ENCODE measurements around the gene C3orf18. TPM values are rescaled to one million over a fixed set of nuclear protein-coding genes. Genes with fewer than 3 reads are reported as not detected.

Gene C3orf18
- total and polyA plus RNA-seq, 9 of the 15 experiments (the other 6 are each of a cell fraction or from before 2014, with no cell fraction given), result 0.01 to 2.3 (median 0.94) TPM

GRCh38 chr3:50533807-50534461 lies 33.6 kb downstream of the C3orf18 start:
- Histone ChIP-seq H4K20me1 (replicated peaks; ENCODE audit: control insufficient read depth, insufficient read depth, low read length) (no peaks in the 10 kb centered on the region), H3K36me3 (ENCODE audit: control insufficient read depth, insufficient read depth, low read length) (no peaks in the 10 kb centered on the region), H3K79me2 (ENCODE audit: control insufficient read depth, insufficient read depth, low read length) (no peaks in the 10 kb centered on the region), H3K27me3 (ENCODE audit: control insufficient read depth in 2 of 2, insufficient read depth in 2 of 2, low read length in 2 of 2) (no peaks in the 10 kb centered on the region), H3K9me3 (replicated peaks; ENCODE audit: control insufficient read depth, insufficient read depth, low read depth, low read length) (no peaks in the 10 kb centered on the region), H3K9me1 (ENCODE audit: control insufficient read depth, insufficient read depth, low read length) (no peaks in the 10 kb centered on the region), H3K4me1 (replicated peaks in 1 of 2; ENCODE audit: control insufficient read depth in 2 of 2, insufficient read depth in 2 of 2, low read length in 2 of 2) (peaks cover 17 to 42% of the 10 kb centered on the region in 2 experiments; a peak in 4 of 5 replicates), H2AFZ (ENCODE audit: low read depth, low read length) (no peak overlapping the region), H3K4me3 (no peak overlapping the region), H3K27ac (ENCODE audit: extremely low read depth, low read depth, low read length) (no peak overlapping the region), H3K4me2 (ENCODE audit: insufficient read depth, low read length) (no peak overlapping the region), H3K9ac (ENCODE audit: insufficient read depth in 1 of 2, low read depth in 2 of 2, low read length in 2 of 2) (peak overlapping the region in 1 of 2 experiments; percentile 54; a peak in 1 of 4 replicates)
- no peak for DNase-seq (ENCODE audit: extremely low read depth in 1 of 4, low spot score in 3 of 4)
- no peak for FAIRE-seq
- no TSS peak for BruUV-seq (replicated peaks)
- intact Hi-C loops (cut with micrococcal nuclease) (no loop called here), in situ Hi-C loops (cut with MboI) (no loop called here)
- ChIA-PET POLR2A (interaction anchor here (0.6 kb wide), 1 partner anchor 181 kb away, joined by 3 read pairs; no protein-coding TSS in a partner anchor), CTCF (ENCODE audit: low intra/inter-chr PET ratio) (no interaction called here)
- 57% methylated on average over 8 of the region's 9 CpGs for WGBS (ENCODE audit: insufficient coverage, low coverage, missing lambda C conversion rate)
- ATAC-seq, result no peak
- TF ChIP-seq, protein P1, sequence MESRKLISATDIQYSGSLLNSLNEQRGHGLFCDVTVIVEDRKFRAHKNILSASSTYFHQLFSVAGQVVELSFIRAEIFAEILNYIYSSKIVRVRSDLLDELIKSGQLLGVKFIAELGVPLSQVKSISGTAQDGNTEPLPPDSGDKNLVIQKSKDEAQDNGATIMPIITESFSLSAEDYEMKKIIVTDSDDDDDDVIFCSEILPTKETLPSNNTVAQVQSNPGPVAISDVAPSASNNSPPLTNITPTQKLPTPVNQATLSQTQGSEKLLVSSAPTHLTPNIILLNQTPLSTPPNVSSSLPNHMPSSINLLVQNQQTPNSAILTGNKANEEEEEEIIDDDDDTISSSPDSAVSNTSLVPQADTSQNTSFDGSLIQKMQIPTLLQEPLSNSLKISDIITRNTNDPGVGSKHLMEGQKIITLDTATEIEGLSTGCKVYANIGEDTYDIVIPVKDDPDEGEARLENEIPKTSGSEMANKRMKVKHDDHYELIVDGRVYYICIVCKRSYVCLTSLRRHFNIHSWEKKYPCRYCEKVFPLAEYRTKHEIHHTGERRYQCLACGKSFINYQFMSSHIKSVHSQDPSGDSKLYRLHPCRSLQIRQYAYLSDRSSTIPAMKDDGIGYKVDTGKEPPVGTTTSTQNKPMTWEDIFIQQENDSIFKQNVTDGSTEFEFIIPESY (CRISPR knock-in tag; IDR thresholded peaks at IDR 0.05), result no peak
- TF ChIP-seq RBM14 (IDR thresholded peaks at IDR 0.05; ENCODE audit: borderline replicate concordance, insufficient read depth, low read depth, low read length) (no peak), ZNF263 (CRISPR knock-in tag; IDR thresholded peaks at IDR 0.05; ENCODE audit: borderline replicate concordance) (peak; percentile 47; the same call in 1 of the 2 replicates), MXI1 (IDR thresholded peaks at IDR 0.05; ENCODE audit: low read depth, low read length) (no peak), NR2F6 (CRISPR knock-in tag; IDR thresholded peaks at IDR 0.05) (no peak), LARP7 (IDR thresholded peaks at IDR 0.05) (no peak), FOXJ2 (tag; IDR thresholded peaks at IDR 0.05) (no peak), SRSF1 (IDR thresholded peaks at IDR 0.05; ENCODE audit: low read depth, low read length) (no peak), PCBP2 (IDR thresholded peaks at IDR 0.05; ENCODE audit: low read depth, low read length, poor library complexity, severe bottlenecking) (no peak)
